ENCODE results near the gene MS4A14. TPM values are rescaled to one million over a fixed set of nuclear protein-coding genes. Genes with fewer than 3 reads are reported as not detected.

Gene MS4A14
- total and polyA plus RNA-seq, 2 of the 8 experiments (the other 6 are each of a cell fraction or from before 2014, with no cell fraction given) = not detected

- CTCF ChIA-PET (ENCODE audit: partially characterized antibody) = interaction anchor here (1.3 to 13.3 kb wide), 3 partner anchors 10 to 217 kb away, joined by 3 to 115 read pairs (median 8); no protein-coding TSS in a partner anchor
- Histone ChIP-seq H2BK20ac (ENCODE audit: low read length) (no peak overlapping the region), H2BK120ac (replicated peaks; ENCODE audit: low read depth, low read length) (no peak overlapping the region), H2BK12ac (ENCODE audit: low read depth, low read length) (no peak overlapping the region), H2BK5ac (ENCODE audit: low read depth, low read length) (no peak overlapping the region), H2AFZ (ENCODE audit: low read length) (no peak overlapping the region), H3K9ac (replicated peaks in 1 of 4; ENCODE audit: extremely low read depth in 1 of 4, low read depth in 3 of 4, low read length in 3 of 4) (no peak overlapping the region), H3K18ac (ENCODE audit: extremely low read depth, low read length) (no peak overlapping the region), H3K4me1 (replicated peaks in 1 of 4; ENCODE audit: control insufficient read depth in 3 of 4, insufficient read depth in 4 of 4, low read length in 3 of 4) (peaks cover 0 to 2% (median 0%) of the 10 kb centered on the region in 4 experiments; a peak in 1 of 7 replicates), H3K23ac (ENCODE audit: insufficient read length) (no peak overlapping the region), H3K36me3 (ENCODE audit: control insufficient read depth in 2 of 4, insufficient read depth in 4 of 4, low read length in 3 of 4) (no peaks in the 10 kb centered on the region), H4K20me1 (replicated peaks in 1 of 2; ENCODE audit: control insufficient read depth in 1 of 2, insufficient read depth in 2 of 2, low read length in 2 of 2) (no peaks in the 10 kb centered on the region), H3K23me2 (ENCODE audit: low read depth, low read length) (no peaks in the 10 kb centered on the region), H2AK5ac (ENCODE audit: low read depth, low read length) (no peak overlapping the region), H3K4me3 (ENCODE audit: extremely low read depth in 1 of 4, insufficient read depth in 2 of 4, low read depth in 3 of 4, low read length in 4 of 4) (no peak overlapping the region), H3K9me3 (ENCODE audit: insufficient read depth in 2 of 2, low read depth in 1 of 2, low read length in 1 of 2) (no peaks in the 10 kb centered on the region; a peak in 2 of 4 replicates), H3K56ac (replicated peaks; ENCODE audit: insufficient read length, low read depth, low read length) (no peak overlapping the region), H4K8ac (ENCODE audit: extremely low read depth, insufficient read depth, low read length) (no peak overlapping the region), H4K91ac (replicated peaks; ENCODE audit: insufficient read length, low read length) (no peak overlapping the region), H3K27ac (ENCODE audit: low read depth, low read length) (no peak overlapping the region), H3K79me2 (ENCODE audit: control insufficient read depth in 1 of 2, insufficient read depth in 2 of 2, low read length in 2 of 2) (no peaks in the 10 kb centered on the region), H3K27me3 (replicated peaks in 1 of 4; ENCODE audit: control insufficient read depth in 3 of 4, extremely low read depth in 1 of 4, insufficient read depth in 3 of 4, low read length in 3 of 4) (no peaks in the 10 kb centered on the region), H3K4ac (replicated peaks; ENCODE audit: insufficient read length, low read depth, low read length) (no peak overlapping the region), H3K14ac (ENCODE audit: insufficient read length) (no peak overlapping the region), H3K4me2 (ENCODE audit: insufficient read depth in 1 of 2, low read depth in 2 of 2, low read length in 2 of 2) (no peak overlapping the region), H4K5ac (ENCODE audit: insufficient read length, low read depth, low read length) (no peak overlapping the region), H2BK15ac (ENCODE audit: low read length) (no peak overlapping the region), H3K79me1 (ENCODE audit: low read depth, low read length) (no peaks in the 10 kb centered on the region)
- WGBS, 2 experiments (ENCODE audit: extremely low coverage in 1 of 2, insufficient coverage in 1 of 2, insufficient read length in 1 of 2, insufficient replicate concordance in 2 of 2, low coverage in 1 of 2, low lambda C conversion rate in 2 of 2, missing lambda C conversion rate in 1 of 2) = 95% methylated on average over 3 of the region's 3 CpGs; no CpG with 5 or more reads in 1 of the 2 experiments
- POLR2A ChIA-PET (ENCODE audit: partially characterized antibody) = interaction anchor here (1.8 kb wide), 1 partner anchor 9 kb away, joined by 4 read pairs; no protein-coding TSS in a partner anchor
- FAIRE-seq (no peak), DNase-seq (ENCODE audit: low read depth in 1 of 2, low spot score in 2 of 2) (no peak)
- TF ChIP-seq SIX5 (IDR thresholded peaks at IDR 0.05; ENCODE audit: low read depth, low read length) (no peak), FOSL1 (IDR thresholded peaks at IDR 0.05; ENCODE audit: insufficient read depth, low read depth, low read length) (no peak), GTF2F1 (IDR thresholded peaks at IDR 0.05; ENCODE audit: borderline replicate concordance, low read depth, low read length) (no peak), SIRT6 (IDR thresholded peaks at IDR 0.05; ENCODE audit: low read length) (no peak), PHF8 (conservative IDR thresholded peaks at IDR 0.05; ENCODE audit: low read depth, low read length) (no peak), ZNF274 (IDR thresholded peaks at IDR 0.05; ENCODE audit: borderline replicate concordance, extremely low read depth, low read length) (no peak), RNF2 (IDR thresholded peaks at IDR 0.05; ENCODE audit: borderline replicate concordance, low read depth, low read length, missing control alignments, poor library complexity, severe bottlenecking) (no peak), POLR2AphosphoS5 (IDR thresholded peaks at IDR 0.05; ENCODE audit: low read depth, low read length) (no peak)
Measured at GRCh38 chr11:60372767-60373166, 23.5 kb upstream of the MS4A14 start.

Measured in H1 (cell line).